B cell (primary cell): ENCODE results near the gene SRBD1. TPM values are rescaled to one million over a fixed set of nuclear protein-coding genes. Genes with fewer than 3 reads are reported as not detected.

Source experiments
- ATAC-seq: fragments of 200-7000 bp; cut with Tn5 transposase; one replicate; pipeline ENCODE4 v1.10.0; 2021; ENCODE audit warnings: low read depth, mild to moderate bottlenecking, moderate number of reproducible peaks, moderate library complexity
- CTCF ChIA-PET: fragments of 350-600 bp; sonication (Branson Sonifier 250); formaldehyde crosslinking; loops from one replicate; lab custom pipeline; 2021; ENCODE audit warnings: antibody characterized with exemption, inconsistent platforms; lab: Charles Lee
- POLR2A ChIA-PET: fragments of 350-600 bp; sonication (Branson Sonifier 250); formaldehyde crosslinking; loops from one replicate; lab custom pipeline; 2021; ENCODE audit warnings: antibody characterized with exemption; lab: Charles Lee
- DNase-seq: peaks from one replicate; pipeline ENCODE4 v3.0.0; 2013
- H2AFZ ChIP-seq: 2 replicates; pipeline ENCODE4 v1.6.1; 2012; ENCODE audit warnings: mild to moderate bottlenecking, low read depth, low read length; ENCODE audit not compliant: insufficient read depth, poor library complexity, severe bottlenecking
- H3K27ac ChIP-seq, 2 donors: 1 replicate in 1 of 2; 2 replicates in 1 of 2; pipeline ENCODE4 v1.5.1; 2012 to 2013; ENCODE audit warnings: low read length in 2 of 2, mild to moderate bottlenecking in 2 of 2, moderate library complexity in 1 of 2
- H3K27me3 ChIP-seq, 4 experiments: fragments of 200-600 bp in 1 of 4; sonication (generic) in 1 of 4; replicated peaks in 1 of 4; 1 replicate in 2 of 4; 2 replicates in 2 of 4; pipeline versions ENCODE4 v1.6.1 to v1.7.0; 2013 to 2016; ENCODE audit warnings: low read length in 3 of 4, mild to moderate bottlenecking in 2 of 4, mixed read lengths in 1 of 4, moderate library complexity in 1 of 4; ENCODE audit not compliant: insufficient read depth in 4 of 4, control insufficient read depth in 3 of 4; ENCODE audit errors: control extremely low read depth in 1 of 4
- H3K36me3 ChIP-seq, 2 experiments: replicated peaks in 1 of 2; 1 replicate in 1 of 2; 2 replicates in 1 of 2; pipeline versions ENCODE4 v1.6.1 to v1.7.1; 2013; ENCODE audit warnings: low read length in 1 of 2; ENCODE audit not compliant: insufficient read depth in 2 of 2, control insufficient read depth in 1 of 2; ENCODE audit errors: control extremely low read depth in 1 of 2, extremely low read depth in 1 of 2
- H3K4me1 ChIP-seq, 2 donors: fragments of 200-600 bp in 1 of 2; sonication (generic) in 1 of 2; 1 replicate in 1 of 2; 2 replicates in 1 of 2; pipeline versions ENCODE4 v1.5.1 to v1.6.1; 2013 to 2017; ENCODE audit warnings: low read length in 2 of 2; ENCODE audit not compliant: control insufficient read depth in 2 of 2, insufficient read depth in 2 of 2
- H3K4me2 ChIP-seq: replicated peaks from 2 replicates; pipeline ENCODE3; 2012; ENCODE audit warnings: mild to moderate bottlenecking, low read depth, low read length; ENCODE audit not compliant: poor library complexity, severe bottlenecking
- H3K4me3 ChIP-seq, 5 experiments: fragments of 200-600 bp in 1 of 5; sonication (generic) in 1 of 5; 1 replicate in 3 of 5; 2 replicates in 2 of 5; pipeline versions ENCODE4 v1.5.1 to v1.7.0; 2011 to 2016; ENCODE audit warnings: low read length in 4 of 5, mild to moderate bottlenecking in 4 of 5, low read depth in 2 of 5, control low read depth in 1 of 5, moderate library complexity in 1 of 5; ENCODE audit not compliant: insufficient read depth in 1 of 5; ENCODE audit errors: control extremely low read depth in 1 of 5, extremely low read depth in 1 of 5
- H3K79me2 ChIP-seq: fragments of 200-600 bp; sonication (generic); one replicate; pipeline ENCODE4 v1.6.0; 2016; ENCODE audit warnings: low read length; ENCODE audit not compliant: control insufficient read depth, insufficient read depth
- H3K9ac ChIP-seq: fragments of 200-600 bp; sonication (generic); 2 replicates; pipeline ENCODE4 v1.6.1; 2017; ENCODE audit warnings: mild to moderate bottlenecking, low read length, moderate library complexity
- H3K9me3 ChIP-seq, 3 donors: one replicate each; pipeline versions ENCODE4 v1.6.1 to v1.7.1; 2013; ENCODE audit warnings: low read length in 2 of 3; ENCODE audit not compliant: control insufficient read depth in 2 of 3, insufficient read depth in 1 of 3; ENCODE audit errors: control extremely low read depth in 1 of 3
- H4K20me1 ChIP-seq: 2 replicates; pipeline ENCODE4 v1.6.0; 2012; ENCODE audit warnings: mild to moderate bottlenecking, low read length; ENCODE audit not compliant: insufficient read depth, control insufficient read depth, poor library complexity, severe bottlenecking
- H3K27ac Mint-ChIP-seq: one replicate; pipeline ENCODE4 v1.8.0; 2021; ENCODE audit warnings: mixed read lengths
- H3K27me3 Mint-ChIP-seq: one replicate; pipeline ENCODE4 v1.8.0; 2021; ENCODE audit warnings: mixed read lengths
- H3K4me1 Mint-ChIP-seq: one replicate; pipeline ENCODE4 v1.8.0; 2021; ENCODE audit warnings: mixed read lengths
- H3K4me3 Mint-ChIP-seq: one replicate; pipeline ENCODE4 v1.8.0; 2021; ENCODE audit warnings: mixed read lengths
- H3K9me3 Mint-ChIP-seq: one replicate; pipeline ENCODE4 v1.8.0; 2022; ENCODE audit warnings: mixed read lengths; ENCODE audit not compliant: insufficient read depth
- CTCF ChIP-seq: fragments of 200-600 bp; IDR thresholded peaks from one replicate; pipeline ENCODE4 v1.8.0; 2022; ENCODE audit warnings: antibody characterized with exemption, mild to moderate bottlenecking
- EZH2 ChIP-seq: IDR thresholded peaks from 2 replicates; pipeline ENCODE4 v1.6.1; 2012; ENCODE audit warnings: borderline replicate concordance, low read depth, mild to moderate bottlenecking, moderate library complexity, low read length; ENCODE audit not compliant: insufficient read depth, poor library complexity, severe bottlenecking
- WGBS: methylation state at CpG from one replicate; pipeline ENCODE4 v1.1.5; 2013; ENCODE audit warnings: missing lambda C conversion rate; ENCODE audit not compliant: insufficient coverage; 5-methylcytosine and 5-hydroxymethylcytosine counted together
- intact Hi-C: fragments of 100-400 bp; cut with micrococcal nuclease; formaldehyde crosslinking; loops from one replicate; pipeline ENCODE4 v1.10.0; 2022
- polyA plus RNA-seq: library from polyadenylated mRNA; depleted of rRNA; stranded (reverse); fragments of >200 nt; gene quantifications from 2 replicates; pipeline ENCODE4 v1.2.3, GENCODE V29; 2012
- total RNA-seq, 2 donors: library from RNA; stranded (reverse); fragments of 120-200 nt in 1 of 2; gene quantifications; 1 replicate in 1 of 2; 2 replicates in 1 of 2; pipeline versions ENCODE4 v1.2.3 to v1.2.4, GENCODE V29; 2013 to 2022

SRBD1 gene
- total and polyA plus RNA-seq, 2 donors (not counting 1 experiment from before 2014, with no cell fraction given), result 6.2 to 27.1 TPM

- Histone ChIP-seq H2AFZ (no peak overlapping the region), H3K27ac (no peak overlapping the region), H3K4me2 (no peak overlapping the region), H3K9ac (no peak overlapping the region), H3K4me1 (no peaks in the 10 kb centered on the region), H3K79me2 (no peaks in the 10 kb centered on the region), H3K27me3 (no peaks in the 10 kb centered on the region), H3K4me3 (no peak overlapping the region), H3K36me3 (peaks cover 9 to 10% of the 10 kb centered on the region in 2 experiments), H4K20me1 (no peaks in the 10 kb centered on the region), H3K9me3 (no peaks in the 10 kb centered on the region)
- ChIA-PET POLR2A (no interaction called here), CTCF (no interaction called here)
- H3K4me1 Mint-ChIP-seq, result no peaks in the 10 kb centered on the region
- no peak for TF ChIP-seq CTCF
- TF ChIP-seq EZH2, result no peak
- H3K27ac Mint-ChIP-seq, result no peak overlapping the region
- intact Hi-C loops, result no loop called here
- no peak for DNase-seq
- no peaks in the 10 kb centered on the region for H3K9me3 Mint-ChIP-seq
- WGBS, result no CpG with 5 or more reads among the region's 2 CpGs
- H3K4me3 Mint-ChIP-seq, result no peak overlapping the region
- ATAC-seq, result no peak
- H3K27me3 Mint-ChIP-seq, result no peaks in the 10 kb centered on the region
Observed at GRCh38 chr2:45422921-45423320, 188.1 kb downstream of the SRBD1 start.

- CTCF ChIA-PET, result interaction anchor here (1.0 kb wide), 1 partner anchor 10 kb away, joined by 3 read pairs; no protein-coding TSS in a partner anchor
- Histone ChIP-seq H3K27ac (no peak overlapping the region), H2AFZ (no peak overlapping the region), H3K9me3 (no peaks in the 10 kb centered on the region), H3K4me1 (no peaks in the 10 kb centered on the region), H3K4me2 (no peak overlapping the region), H3K27me3 (no peaks in the 10 kb centered on the region), H4K20me1 (no peaks in the 10 kb centered on the region), H3K4me3 (no peak overlapping the region), H3K79me2 (no peaks in the 10 kb centered on the region), H3K36me3 (peaks cover 10% of the 10 kb centered on the region in 2 experiments), H3K9ac (no peak overlapping the region)
- intact Hi-C loops, result no loop called here
- H3K27ac Mint-ChIP-seq, result no peak overlapping the region
- no peaks in the 10 kb centered on the region for H3K4me1 Mint-ChIP-seq
- ATAC-seq (no peak), DNase-seq (no peak)
- no peaks in the 10 kb centered on the region for H3K27me3 Mint-ChIP-seq
- no peaks in the 10 kb centered on the region for H3K9me3 Mint-ChIP-seq
- TF ChIP-seq EZH2, result no peak
- no peak for TF ChIP-seq CTCF
- WGBS, result no CpG with 5 or more reads among the region's 3 CpGs
- no peak overlapping the region for H3K4me3 Mint-ChIP-seq
- POLR2A ChIA-PET, result no interaction called here
Observed at GRCh38 chr2:45418532-45418931, 192.5 kb downstream of the SRBD1 start.
